Measurements from ENCODE around the gene ALDH1L2.

DNA sequence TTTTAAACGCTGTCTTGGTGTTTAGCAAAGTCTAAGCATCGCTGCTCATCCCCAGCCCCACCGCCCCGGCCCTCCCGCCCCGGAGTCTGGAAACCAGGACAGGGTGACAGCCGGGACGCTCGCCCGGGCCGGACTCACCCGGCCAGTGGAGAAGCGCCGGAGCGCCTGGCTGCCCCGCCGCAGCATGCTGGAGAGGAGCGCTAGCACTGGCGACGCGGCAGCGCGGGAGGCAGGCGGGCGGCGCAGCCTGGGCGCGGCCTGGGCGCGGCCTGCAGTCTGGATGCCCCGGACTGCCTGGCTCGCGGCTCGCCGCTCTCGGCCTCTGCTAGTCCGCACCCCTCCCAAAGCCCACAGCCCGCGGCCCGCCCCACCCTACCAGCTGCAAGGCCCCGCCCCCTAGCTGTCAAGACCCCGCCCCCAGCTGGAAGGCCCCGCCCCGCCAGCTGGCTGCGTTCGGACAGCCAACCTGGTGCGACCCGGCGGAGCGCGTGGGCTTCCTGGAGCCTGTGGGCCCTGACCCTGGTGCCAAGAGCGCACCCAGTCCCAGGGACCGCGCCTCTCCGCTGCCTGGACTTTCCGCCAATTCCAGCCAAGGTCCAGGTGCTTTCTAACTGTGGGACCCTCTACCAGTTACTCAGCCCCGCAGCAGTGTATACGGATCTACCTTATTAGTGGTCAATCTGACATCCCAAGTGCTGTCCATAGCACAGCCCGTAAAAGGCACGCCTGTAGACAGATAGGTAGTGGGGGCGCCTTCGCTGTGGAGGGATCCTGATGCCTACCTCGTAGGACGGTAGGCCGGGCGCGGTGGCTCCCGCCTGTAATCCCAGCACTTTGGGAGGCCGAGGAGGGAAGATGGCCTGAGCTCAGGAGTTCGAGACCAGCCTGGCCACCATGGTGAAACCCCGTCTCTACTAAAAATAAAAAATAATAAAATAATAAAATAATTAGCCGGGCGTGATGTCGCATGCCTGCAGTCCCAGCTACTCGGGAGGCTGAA lies at the start of gene ALDH1L2:
- TF ChIP-seq, protein P1, sequence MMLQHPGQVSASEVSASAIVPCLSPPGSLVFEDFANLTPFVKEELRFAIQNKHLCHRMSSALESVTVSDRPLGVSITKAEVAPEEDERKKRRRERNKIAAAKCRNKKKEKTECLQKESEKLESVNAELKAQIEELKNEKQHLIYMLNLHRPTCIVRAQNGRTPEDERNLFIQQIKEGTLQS (IDR thresholded peaks at IDR 0.05), result no peak
- TF ChIP-seq, protein P2, sequence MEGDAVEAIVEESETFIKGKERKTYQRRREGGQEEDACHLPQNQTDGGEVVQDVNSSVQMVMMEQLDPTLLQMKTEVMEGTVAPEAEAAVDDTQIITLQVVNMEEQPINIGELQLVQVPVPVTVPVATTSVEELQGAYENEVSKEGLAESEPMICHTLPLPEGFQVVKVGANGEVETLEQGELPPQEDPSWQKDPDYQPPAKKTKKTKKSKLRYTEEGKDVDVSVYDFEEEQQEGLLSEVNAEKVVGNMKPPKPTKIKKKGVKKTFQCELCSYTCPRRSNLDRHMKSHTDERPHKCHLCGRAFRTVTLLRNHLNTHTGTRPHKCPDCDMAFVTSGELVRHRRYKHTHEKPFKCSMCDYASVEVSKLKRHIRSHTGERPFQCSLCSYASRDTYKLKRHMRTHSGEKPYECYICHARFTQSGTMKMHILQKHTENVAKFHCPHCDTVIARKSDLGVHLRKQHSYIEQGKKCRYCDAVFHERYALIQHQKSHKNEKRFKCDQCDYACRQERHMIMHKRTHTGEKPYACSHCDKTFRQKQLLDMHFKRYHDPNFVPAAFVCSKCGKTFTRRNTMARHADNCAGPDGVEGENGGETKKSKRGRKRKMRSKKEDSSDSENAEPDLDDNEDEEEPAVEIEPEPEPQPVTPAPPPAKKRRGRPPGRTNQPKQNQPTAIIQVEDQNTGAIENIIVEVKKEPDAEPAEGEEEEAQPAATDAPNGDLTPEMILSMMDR (IDR thresholded peaks at IDR 0.05; ENCODE audit: low read depth, low read length, missing input control), result no peak
